CD4-positive, alpha-beta T cell treated with Interleukin-1 beta for 1 hour (primary cell): ENCODE data around the gene CCBE1.
"Not testable (repeated sequence)": the region's sequence is repeated elsewhere in the genome, so short reads cannot be mapped to it uniquely, and the experiment has no call there.

Experiments
- DNase-seq, 2 donors: peaks; one replicate each; pipeline ENCODE4 v3.0.0-alpha.2; 2020 to 2022

Gene CCBE1

GRCh38 chr18:59675346-59675745, 21.9 kb downstream of the CCBE1 start:
- no peak for DNase-seq

GRCh38 chr18:59674903-59675270, 22.3 kb downstream of the CCBE1 start:
- no peak for DNase-seq

- DNase-seq = no peak
These were observed 22.9 kb downstream of the CCBE1 start for GRCh38 chr18:59674186-59674902.

GRCh38 chr18:59672235-59672711, 24.9 kb downstream of the CCBE1 start:
- DNase-seq = no peak

- no peak for DNase-seq
These were observed 25.7 kb downstream of the CCBE1 start for GRCh38 chr18:59671551-59671950.

- DNase-seq = no peak
These were observed 27.2 kb downstream of the CCBE1 start for GRCh38 chr18:59669872-59670657.

GRCh38 chr18:59667488-59667887, 29.7 kb downstream of the CCBE1 start:
- no peak for DNase-seq

- DNase-seq = not testable (repeated sequence)
These were observed 31.2 kb downstream of the CCBE1 start for GRCh38 chr18:59666007-59666402.

- no peak for DNase-seq
These were observed 31.9 kb downstream of the CCBE1 start for GRCh38 chr18:59665057-59666006.

GRCh38 chr18:59664329-59664728, 32.9 kb downstream of the CCBE1 start:
- DNase-seq = no peak

GRCh38 chr18:59663096-59663495, 34.1 kb downstream of the CCBE1 start:
- no peak for DNase-seq

GRCh38 chr18:59661891-59662701, 35.1 kb downstream of the CCBE1 start:
- no peak for DNase-seq

GRCh38 chr18:59660786-59661743, 36.2 kb downstream of the CCBE1 start:
- DNase-seq = no peak

- DNase-seq = no peak
These were observed 36.9 kb downstream of the CCBE1 start for GRCh38 chr18:59660366-59660765.

GRCh38 chr18:59659508-59660170, 37.6 kb downstream of the CCBE1 start:
- DNase-seq = no peak

GRCh38 chr18:59658941-59659340, 38.3 kb downstream of the CCBE1 start:
- no peak for DNase-seq

GRCh38 chr18:59657012-59657411, 40.2 kb downstream of the CCBE1 start:
- DNase-seq = no peak

- DNase-seq = no peak
These were observed 40.8 kb downstream of the CCBE1 start for GRCh38 chr18:59656373-59656887.

GRCh38 chr18:59655676-59656075, 41.5 kb downstream of the CCBE1 start:
- no peak for DNase-seq

- no peak for DNase-seq
These were observed 46.2 kb downstream of the CCBE1 start for GRCh38 chr18:59651071-59651470.
